Endodermal cell (in vitro differentiated cells): ENCODE results near the gene METRN. TPM values are rescaled to one million over a fixed set of nuclear protein-coding genes. Genes with fewer than 3 reads are reported as not detected.

Experiments
- DNase-seq: peaks from one replicate; pipeline ENCODE4 v3.0.0-alpha.2; 2017
- H3K27ac ChIP-seq: 2 replicates; pipeline ENCODE4 v1.5.1; 2013; ENCODE audit warnings: mild to moderate bottlenecking, low read depth, low read length, moderate library complexity
- H3K27me3 ChIP-seq: 2 replicates; pipeline ENCODE4 v1.6.1; 2013; ENCODE audit warnings: mild to moderate bottlenecking, low read length, moderate library complexity; ENCODE audit not compliant: insufficient read depth, control insufficient read depth, poor library complexity, severe bottlenecking
- H3K36me3 ChIP-seq: 2 replicates; pipeline ENCODE4 v1.7.0; 2013; ENCODE audit warnings: mild to moderate bottlenecking, low read length, moderate library complexity; ENCODE audit not compliant: control insufficient read depth, insufficient read depth
- H3K4me1 ChIP-seq: one replicate; pipeline ENCODE4 v1.7.0; 2013; ENCODE audit warnings: low read length; ENCODE audit not compliant: control insufficient read depth, insufficient read depth
- H3K4me3 ChIP-seq: 2 replicates; pipeline ENCODE4 v1.5.1; 2013; ENCODE audit warnings: mild to moderate bottlenecking, low read length, moderate library complexity
- H3K9ac ChIP-seq: 2 replicates; pipeline ENCODE4 v1.6.1; 2013; ENCODE audit warnings: mild to moderate bottlenecking, low read length, moderate library complexity; ENCODE audit not compliant: poor library complexity, severe bottlenecking; ENCODE audit errors: extremely low read depth
- H3K9me3 ChIP-seq: 2 replicates; pipeline ENCODE4 v1.6.1; 2013; ENCODE audit warnings: mild to moderate bottlenecking, low read length, moderate library complexity; ENCODE audit not compliant: control insufficient read depth
- H3K27ac Mint-ChIP-seq: 2 replicates; pipeline ENCODE4 v1.8.0; 2020; ENCODE audit warnings: mixed read lengths
- H3K27me3 Mint-ChIP-seq: 2 replicates; pipeline ENCODE4 v1.8.0; 2021; ENCODE audit warnings: mild to moderate bottlenecking, mixed read lengths; ENCODE audit not compliant: insufficient read depth
- H3K36me3 Mint-ChIP-seq: 2 replicates; pipeline ENCODE4 v1.8.0; 2020; ENCODE audit warnings: low read depth, mixed read lengths
- H3K4me1 Mint-ChIP-seq: 2 replicates; pipeline ENCODE4 v1.8.0; 2020; ENCODE audit warnings: mixed read lengths
- H3K4me3 Mint-ChIP-seq: 2 replicates; pipeline ENCODE4 v1.8.0; 2020; ENCODE audit warnings: mild to moderate bottlenecking, moderate library complexity, mixed read lengths
- H3K9me3 Mint-ChIP-seq: 2 replicates; pipeline ENCODE4 v1.8.0; 2020; ENCODE audit warnings: mild to moderate bottlenecking, mixed read lengths
- WGBS, 2 experiments: methylation state at CpG; one replicate each; pipeline versions ENCODE4 v1.1.5 to v1.1.7; 2013; ENCODE audit warnings: missing lambda C conversion rate in 2 of 2, mixed read lengths in 1 of 2; ENCODE audit not compliant: insufficient coverage in 1 of 2, insufficient read length in 1 of 2; 5-methylcytosine and 5-hydroxymethylcytosine counted together
- total RNA-seq, 2 donors: library from RNA; stranded (reverse); fragmentation: NEBNext Ultra II Directional in 1 of 2; extraction: Animal tissue kit (Norgen Biotek cat#: 25700) in 1 of 2; gene quantifications; 2 replicates in 1 of 2; 3 replicates in 1 of 2; pipeline ENCODE4 v1.2.1, GENCODE V29; 2021
- TF ChIP-seq, protein P1 (sequence below): fragments of 200-600 bp; sonication (generic); conservative IDR thresholded peaks from 2 replicates; pipeline ENCODE4 v1.5.0; 2021; ENCODE audit warnings: antibody characterized with exemption, mild to moderate bottlenecking

METRN gene
- total RNA-seq, 2 donors from 2014 or later = 33.4 to 38.5 TPM

DNA sequence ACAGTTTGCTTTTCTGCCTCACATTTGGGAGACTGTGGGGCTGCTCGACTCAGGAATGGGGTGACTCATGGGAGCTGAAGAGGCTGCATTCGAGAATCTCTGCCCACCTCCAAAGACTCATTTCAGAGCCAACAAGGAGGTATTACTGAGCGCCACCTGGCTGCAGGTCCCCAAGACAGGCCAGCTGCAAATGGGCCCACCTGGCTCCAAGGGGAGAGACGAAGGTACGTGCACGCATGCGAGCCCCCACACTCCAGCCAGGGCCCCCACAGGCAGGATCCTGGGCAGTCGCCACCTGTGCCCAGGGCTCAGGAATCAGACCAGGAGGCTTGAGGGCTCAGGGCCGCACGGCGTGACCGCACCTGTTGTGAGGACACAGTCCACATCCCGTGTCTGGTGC, 18.0 kb downstream of the METRN start:
- WGBS, 2 experiments = 90 to 95% methylated on average over 9 to 13 of the region's 13 CpGs

DNA sequence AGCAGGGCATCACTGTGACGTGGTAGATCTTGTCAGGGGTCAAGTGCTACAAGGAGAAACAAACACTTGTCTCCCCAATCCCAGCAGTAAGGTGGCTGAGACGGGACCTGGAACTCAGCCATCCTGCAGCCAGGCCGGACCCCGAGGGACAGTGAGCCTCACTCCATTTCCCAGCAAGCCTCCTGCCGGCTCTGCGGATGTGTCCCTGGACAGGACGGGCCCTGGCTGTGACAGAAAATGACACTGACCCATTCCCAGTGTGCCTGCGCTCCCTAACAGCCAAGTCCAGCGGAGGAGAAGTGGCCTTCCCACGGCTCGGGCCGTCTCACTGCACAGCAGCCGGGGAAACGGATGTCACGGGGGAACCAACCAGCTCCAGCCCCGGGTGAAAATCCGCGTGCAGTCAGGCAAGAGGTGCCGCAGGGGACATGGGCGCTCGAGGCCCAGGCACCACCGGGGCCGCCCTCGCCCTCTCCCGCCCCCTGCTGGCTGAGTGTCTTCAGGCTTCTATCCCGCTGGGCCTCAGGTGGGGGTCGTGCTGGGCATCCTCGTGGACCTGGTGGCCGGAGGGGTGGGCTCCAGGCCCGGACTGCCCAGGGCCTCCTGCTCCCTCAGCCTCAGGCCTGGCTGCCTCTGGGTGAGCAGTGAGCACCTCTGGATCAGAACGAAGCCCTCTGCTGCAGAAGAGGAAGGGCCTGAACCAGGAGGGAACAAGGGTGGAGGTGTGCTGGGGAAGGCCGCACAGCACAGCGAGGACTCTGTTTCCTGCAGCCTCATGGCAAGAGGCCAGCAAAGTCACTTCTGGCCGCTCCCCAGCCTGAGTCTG, 18.7 kb downstream of the METRN start:
- Mint-ChIP-seq H3K4me3 (no peak overlapping the region), H3K4me1 (no peaks in the 10 kb centered on the region), H3K9me3 (no peaks in the 10 kb centered on the region), H3K27ac (no peak overlapping the region), H3K36me3 (peaks cover 25% of the 10 kb centered on the region), H3K27me3 (no peaks in the 10 kb centered on the region)
- WGBS, 2 experiments = 88 to 95% methylated on average over 20 to 34 of the region's 34 CpGs
- no peaks in the 10 kb centered on the region for H3K27me3 ChIP-seq
- peak; percentile 76 for DNase-seq
- H3K9ac ChIP-seq = no peak overlapping the region
- no peak overlapping the region for H3K27ac ChIP-seq
- no peaks in the 10 kb centered on the region for H3K9me3 ChIP-seq
- no peaks in the 10 kb centered on the region for H3K4me1 ChIP-seq
- TF ChIP-seq, protein P1, sequence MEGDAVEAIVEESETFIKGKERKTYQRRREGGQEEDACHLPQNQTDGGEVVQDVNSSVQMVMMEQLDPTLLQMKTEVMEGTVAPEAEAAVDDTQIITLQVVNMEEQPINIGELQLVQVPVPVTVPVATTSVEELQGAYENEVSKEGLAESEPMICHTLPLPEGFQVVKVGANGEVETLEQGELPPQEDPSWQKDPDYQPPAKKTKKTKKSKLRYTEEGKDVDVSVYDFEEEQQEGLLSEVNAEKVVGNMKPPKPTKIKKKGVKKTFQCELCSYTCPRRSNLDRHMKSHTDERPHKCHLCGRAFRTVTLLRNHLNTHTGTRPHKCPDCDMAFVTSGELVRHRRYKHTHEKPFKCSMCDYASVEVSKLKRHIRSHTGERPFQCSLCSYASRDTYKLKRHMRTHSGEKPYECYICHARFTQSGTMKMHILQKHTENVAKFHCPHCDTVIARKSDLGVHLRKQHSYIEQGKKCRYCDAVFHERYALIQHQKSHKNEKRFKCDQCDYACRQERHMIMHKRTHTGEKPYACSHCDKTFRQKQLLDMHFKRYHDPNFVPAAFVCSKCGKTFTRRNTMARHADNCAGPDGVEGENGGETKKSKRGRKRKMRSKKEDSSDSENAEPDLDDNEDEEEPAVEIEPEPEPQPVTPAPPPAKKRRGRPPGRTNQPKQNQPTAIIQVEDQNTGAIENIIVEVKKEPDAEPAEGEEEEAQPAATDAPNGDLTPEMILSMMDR = peak; percentile 63
- H3K4me3 ChIP-seq = no peak overlapping the region
- peaks cover 34% of the 10 kb centered on the region for H3K36me3 ChIP-seq

More for the DNA sequence above, 18.0 kb downstream of the METRN start:
- H3K27me3 Mint-ChIP-seq = no peaks in the 10 kb centered on the region
- H3K36me3 Mint-ChIP-seq = peaks cover 23% of the 10 kb centered on the region
- Histone ChIP-seq H3K4me1 (no peaks in the 10 kb centered on the region), H3K9me3 (no peaks in the 10 kb centered on the region), H3K27ac (no peak overlapping the region), H3K36me3 (peaks cover 32% of the 10 kb centered on the region), H3K4me3 (no peak overlapping the region), H3K9ac (no peak overlapping the region), H3K27me3 (no peaks in the 10 kb centered on the region)
- peak; percentile 68 for DNase-seq
- H3K27ac Mint-ChIP-seq = no peak overlapping the region
- H3K9me3 Mint-ChIP-seq = no peaks in the 10 kb centered on the region
- TF ChIP-seq, protein P1 = peak; percentile 57
- H3K4me1 Mint-ChIP-seq = no peaks in the 10 kb centered on the region
- no peak overlapping the region for H3K4me3 Mint-ChIP-seq

DNA sequence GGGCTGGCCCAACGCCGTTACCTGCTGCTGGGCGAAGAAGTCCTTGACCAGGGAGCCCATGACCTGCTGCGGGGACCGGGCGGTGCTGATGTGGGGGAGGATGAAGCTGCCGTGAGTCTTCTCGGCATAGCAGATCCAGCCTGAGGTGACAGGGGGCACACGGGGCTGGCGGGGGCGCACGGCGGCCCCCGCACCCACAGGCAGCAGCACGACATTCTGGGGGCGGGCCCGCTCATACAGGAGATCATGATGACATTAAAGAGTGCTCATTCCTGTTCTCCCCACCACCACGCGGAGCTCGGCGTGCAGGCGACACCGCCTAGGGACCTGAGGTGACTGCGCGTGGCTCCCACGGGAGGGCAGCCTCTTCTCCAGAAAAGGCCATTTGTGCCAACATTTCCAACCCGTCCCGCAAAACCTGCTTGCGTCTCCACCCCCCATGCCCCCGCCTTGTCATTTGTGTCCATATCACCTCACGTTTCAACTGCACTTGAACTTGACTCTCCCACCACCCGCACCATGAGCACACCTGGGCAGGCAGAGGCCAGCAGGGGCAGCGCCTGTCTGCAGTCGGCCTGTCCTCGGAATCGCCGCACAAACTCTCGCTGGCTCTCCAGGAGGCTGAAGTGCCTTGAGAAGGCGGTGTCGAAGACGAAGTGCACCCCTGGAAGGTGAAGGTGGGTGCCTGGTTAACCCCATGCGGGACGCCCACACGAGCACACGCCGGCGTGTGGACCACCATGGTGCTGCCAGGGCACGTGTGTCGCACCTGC, 19.5 kb downstream of the METRN start:
- H3K9me3 ChIP-seq = no peaks in the 10 kb centered on the region
- peaks cover 29% of the 10 kb centered on the region for H3K36me3 Mint-ChIP-seq
- no peak overlapping the region for H3K27ac Mint-ChIP-seq
- H3K27me3 ChIP-seq = no peaks in the 10 kb centered on the region
- H3K4me1 ChIP-seq = no peaks in the 10 kb centered on the region
- TF ChIP-seq, protein P1 = no peak
- DNase-seq = peak; percentile 36
- H3K4me3 Mint-ChIP-seq = no peak overlapping the region
- no peak overlapping the region for H3K4me3 ChIP-seq
- H3K9ac ChIP-seq = no peak overlapping the region
- H3K27me3 Mint-ChIP-seq = no peaks in the 10 kb centered on the region
- H3K4me1 Mint-ChIP-seq = no peaks in the 10 kb centered on the region
- WGBS, 2 experiments = 93 to 96% methylated on average over 36 to 49 of the region's 49 CpGs
- no peaks in the 10 kb centered on the region for H3K9me3 Mint-ChIP-seq
- H3K36me3 ChIP-seq = peaks cover 34% of the 10 kb centered on the region
- no peak overlapping the region for H3K27ac ChIP-seq
